ENCODE measurements around the gene ZFAND2B.

Gene ZFAND2B

GRCh38 chr2:219204425-219205164, 2.0 kb upstream of the ZFAND2B start:
- no peak for FAIRE-seq

- no peak for FAIRE-seq
Observed at GRCh38 chr2:219205165-219205538, 1.4 kb upstream of the ZFAND2B start.

GRCh38 chr2:219205981-219206327, 628 bp upstream of the ZFAND2B start:
- FAIRE-seq = no peak

- FAIRE-seq = no peak
Observed at GRCh38 chr2:219207134-219207883, 727 bp downstream of the ZFAND2B start.

GRCh38 chr2:219207884-219208740, 1.5 kb downstream of the ZFAND2B start:
- no peak for FAIRE-seq

- FAIRE-seq = no peak
Observed at GRCh38 chr2:219209236-219210195, 2.9 kb downstream of the ZFAND2B start.

GRCh38 chr2:219210196-219210885, 3.8 kb downstream of the ZFAND2B start:
- no peak for FAIRE-seq

GRCh38 chr2:219210886-219211362, 4.3 kb downstream of the ZFAND2B start:
- FAIRE-seq = no peak

- FAIRE-seq = no peak
Observed at GRCh38 chr2:219213026-219213415, 6.4 kb downstream of the ZFAND2B start.

- FAIRE-seq = no peak
Observed at GRCh38 chr2:219213486-219214071, 7.0 kb downstream of the ZFAND2B start.

- FAIRE-seq = no peak
Observed at GRCh38 chr2:219214141-219214540, 7.6 kb downstream of the ZFAND2B start.

- no peak for FAIRE-seq
Observed at GRCh38 chr2:219214786-219215185, 8.2 kb downstream of the ZFAND2B start.

- no peak for FAIRE-seq
Observed at GRCh38 chr2:219215871-219216534, 9.4 kb downstream of the ZFAND2B start.

- FAIRE-seq = no peak
Observed at GRCh38 chr2:219216535-219216915, 9.9 kb downstream of the ZFAND2B start.

- FAIRE-seq = no peak
Observed at GRCh38 chr2:219218217-219218731, 11.7 kb downstream of the ZFAND2B start.

GRCh38 chr2:219218732-219219701, 12.4 kb downstream of the ZFAND2B start, which contains the start of gene ABCB6:
TSS of gene ABCB6 (minus strand) at chr2:219218958. CDS start at chr2:219218673, 285 bp downstream.
- FAIRE-seq = peak; percentile 51

GRCh38 chr2:219219784-219220532, 13.4 kb downstream of the ZFAND2B start:
- FAIRE-seq = no peak

Data from islet of Langerhans (tissue), 1 donor.